Gastroesophageal sphincter (tissue), 4 donors: ENCODE measurements around the gene MOV10L1. TPM values are rescaled to one million over a fixed set of nuclear protein-coding genes. Genes with fewer than 3 reads are reported as not detected.

Experiments
- ATAC-seq: fragments of 150-250 bp; one replicate; pipeline ENCODE4 v1.9.1; 2016; ENCODE audit warnings: mild to moderate bottlenecking, moderate library complexity
- H3K27ac ChIP-seq, 4 donors: fragments of 200-600 bp; sonication (generic) in 3 of 4; 1 replicate in 3 of 4; 2 replicates in 1 of 4; pipeline ENCODE4 v1.5.1; 2016 to 2019
- H3K27me3 ChIP-seq: fragments of 200-600 bp; sonication (generic); one replicate; pipeline ENCODE4 v1.5.1; 2019
- H3K36me3 ChIP-seq, 2 donors: fragments of 200-600 bp; sonication (generic); one replicate each; pipeline ENCODE4 v1.5.1; 2019; ENCODE audit warnings: control low read depth in 1 of 2
- H3K4me1 ChIP-seq, 3 donors: fragments of 200-600 bp; sonication (generic); 1 replicate in 2 of 3; 2 replicates in 1 of 3; pipeline ENCODE4 v1.5.1; 2016 to 2019; ENCODE audit warnings: control low read depth in 2 of 3
- H3K4me3 ChIP-seq, 2 donors: fragments of 200-600 bp; sonication (generic); one replicate each; pipeline ENCODE4 v1.5.1; 2019; ENCODE audit warnings: mild to moderate bottlenecking in 1 of 2, moderate library complexity in 1 of 2
- H3K9me3 ChIP-seq, 3 donors: fragments of 200-600 bp; sonication (generic); one replicate each; pipeline ENCODE4 v1.5.1; 2017 to 2019; ENCODE audit warnings: control low read depth in 2 of 3
- EP300 ChIP-seq: sonication (generic); formaldehyde crosslinking; IDR thresholded peaks from one replicate; pipeline ENCODE4 v1.6.1; 2017; ENCODE audit warnings: antibody characterized with exemption, mild to moderate bottlenecking
- POLR2A ChIP-seq, 2 donors: fragments of 450-650 bp; IDR thresholded peaks; one replicate each; pipeline ENCODE4 v1.6.1; 2017; ENCODE audit warnings: antibody characterized with exemption in 2 of 2, mild to moderate bottlenecking in 2 of 2, moderate library complexity in 1 of 2
- POLR2AphosphoS5 ChIP-seq: sonication (generic); formaldehyde crosslinking; IDR thresholded peaks from one replicate; pipeline ENCODE4 v1.6.1; 2017; ENCODE audit warnings: antibody characterized with exemption
- WGBS, 2 donors: methylation state at CpG; one replicate each; pipeline ENCODE4 v1.1.5; 2018; ENCODE audit warnings: low coverage in 1 of 2; 5-methylcytosine and 5-hydroxymethylcytosine counted together
- total RNA-seq, 4 donors: library from RNA; depleted of rRNA; stranded (reverse); fragments of >200 nt; gene quantifications; one replicate each; pipeline ENCODE4 v1.1.0, GENCODE V29; 2016
- TF ChIP-seq, protein P1 (sequence below), 4 experiments: fragments of 200-600 bp in 2 of 4; fragments of 450-650 bp in 2 of 4; sonication (generic) in 1 of 4; IDR thresholded peaks; one replicate each; pipeline ENCODE4 v1.5.1; 2017 to 2019; ENCODE audit warnings: antibody characterized with exemption in 4 of 4, mild to moderate bottlenecking in 2 of 4, moderate library complexity in 2 of 4

The MOV10L1 gene
- total RNA-seq = under 1 TPM in 1 of 4 donors, not detected in 3; 0.78 TPM

DNA sequence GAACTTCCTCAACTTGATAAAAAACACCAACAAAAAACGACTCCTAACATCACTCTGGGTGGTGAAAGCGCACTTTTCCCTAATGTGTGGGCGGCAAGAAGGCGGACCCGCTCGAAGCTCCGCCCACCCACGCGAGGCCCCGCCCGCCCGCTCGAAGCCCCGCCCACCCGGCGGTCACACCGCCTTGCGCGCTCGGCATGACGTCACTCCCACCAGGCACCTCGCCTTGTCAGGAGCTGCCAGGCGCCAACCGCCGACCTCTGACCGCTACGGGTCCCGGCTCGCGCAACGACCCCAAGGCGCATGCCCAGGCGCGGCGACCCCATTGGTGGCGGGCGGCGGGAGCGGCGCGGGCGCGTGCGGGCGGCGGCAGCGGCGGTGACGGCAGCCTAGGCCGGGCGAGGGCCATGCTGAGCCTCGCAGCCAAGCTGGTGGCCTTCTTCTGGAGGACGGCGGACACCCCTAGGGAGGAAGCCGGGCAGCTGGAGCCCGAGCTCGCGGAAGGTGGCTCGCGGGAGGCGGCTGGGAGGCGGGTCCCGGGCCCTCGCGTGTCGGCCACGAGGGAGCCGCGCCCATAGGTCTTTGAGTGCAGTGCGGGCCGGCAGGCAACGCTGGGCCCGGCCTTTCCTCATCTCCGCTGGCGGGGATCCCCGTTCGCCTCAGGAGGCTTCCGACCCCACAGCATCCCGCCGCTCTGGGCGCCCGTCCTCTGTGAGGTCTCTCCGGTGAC, at the start of gene MOV10L1:
Gene MOV10L1, plus strand, starts transcription at position 325 of the 730 bp plus-strand sequence. Its CDS starts 83 bp downstream, at position 408.
- Histone ChIP-seq H3K27ac (no peak within 1 kb of the TSS), H3K4me1 (no peaks in the 10 kb centered on the region), H3K4me3 (no peak within 1 kb of the TSS), H3K9me3 (peaks cover 0 to 17% (median 0%) of the 10 kb centered on the region in 3 donors), H3K36me3 (no peaks in the 10 kb centered on the region), H3K27me3 (peaks cover 55% of the 10 kb centered on the region)
- 42 to 44% methylated on average over 3 to 27 of the region's 83 CpGs for WGBS, 2 donors
- ATAC-seq = no peak
- TF ChIP-seq EP300 = no peak
- TF ChIP-seq POLR2AphosphoS5 = no peak
- TF ChIP-seq, protein P1, sequence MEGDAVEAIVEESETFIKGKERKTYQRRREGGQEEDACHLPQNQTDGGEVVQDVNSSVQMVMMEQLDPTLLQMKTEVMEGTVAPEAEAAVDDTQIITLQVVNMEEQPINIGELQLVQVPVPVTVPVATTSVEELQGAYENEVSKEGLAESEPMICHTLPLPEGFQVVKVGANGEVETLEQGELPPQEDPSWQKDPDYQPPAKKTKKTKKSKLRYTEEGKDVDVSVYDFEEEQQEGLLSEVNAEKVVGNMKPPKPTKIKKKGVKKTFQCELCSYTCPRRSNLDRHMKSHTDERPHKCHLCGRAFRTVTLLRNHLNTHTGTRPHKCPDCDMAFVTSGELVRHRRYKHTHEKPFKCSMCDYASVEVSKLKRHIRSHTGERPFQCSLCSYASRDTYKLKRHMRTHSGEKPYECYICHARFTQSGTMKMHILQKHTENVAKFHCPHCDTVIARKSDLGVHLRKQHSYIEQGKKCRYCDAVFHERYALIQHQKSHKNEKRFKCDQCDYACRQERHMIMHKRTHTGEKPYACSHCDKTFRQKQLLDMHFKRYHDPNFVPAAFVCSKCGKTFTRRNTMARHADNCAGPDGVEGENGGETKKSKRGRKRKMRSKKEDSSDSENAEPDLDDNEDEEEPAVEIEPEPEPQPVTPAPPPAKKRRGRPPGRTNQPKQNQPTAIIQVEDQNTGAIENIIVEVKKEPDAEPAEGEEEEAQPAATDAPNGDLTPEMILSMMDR (IDR thresholded peaks at IDR 0.05) = no peak
- TF ChIP-seq POLR2A (IDR thresholded peaks at IDR 0.05) = no peak

DNA sequence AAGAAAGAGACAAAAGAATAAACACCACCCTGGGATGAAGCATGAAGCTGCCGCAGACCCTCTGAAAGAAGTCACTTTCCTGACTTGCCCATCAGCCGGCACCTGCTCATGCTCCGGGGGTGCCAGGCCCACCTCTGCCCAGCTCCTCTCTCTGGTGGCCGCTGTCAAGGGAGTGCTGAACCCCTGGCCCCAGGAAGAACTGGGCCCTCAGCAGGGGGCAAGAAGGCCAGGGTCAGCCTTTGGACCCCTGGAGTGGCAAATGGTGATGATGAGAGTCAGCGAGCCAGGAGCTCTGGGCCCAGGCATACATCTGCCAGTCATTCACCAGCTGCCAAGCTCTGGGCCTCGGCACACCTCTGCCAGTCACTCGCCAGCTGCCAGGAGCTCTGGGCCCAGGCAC, 49.1 kb upstream of the MOV10L1 start:
- peaks cover 69% of the 10 kb centered on the region for H3K27me3 ChIP-seq
- no peak overlapping the region for H3K4me3 ChIP-seq
- no peaks in the 10 kb centered on the region for H3K4me1 ChIP-seq
- TF ChIP-seq POLR2A (IDR thresholded peaks at IDR 0.05) (no peak), EP300 (no peak), POLR2AphosphoS5 (no peak)
- TF ChIP-seq, protein P1 (IDR thresholded peaks at IDR 0.05) = no peak
- H3K36me3 ChIP-seq = no peaks in the 10 kb centered on the region
- no peak for ATAC-seq
- H3K9me3 ChIP-seq = peaks cover 0 to 22% (median 0%) of the 10 kb centered on the region in 3 donors
- WGBS, 2 donors = 80 to 100% methylated on average over 1 to 2 of the region's 7 CpGs
- no peak overlapping the region for H3K27ac ChIP-seq

DNA sequence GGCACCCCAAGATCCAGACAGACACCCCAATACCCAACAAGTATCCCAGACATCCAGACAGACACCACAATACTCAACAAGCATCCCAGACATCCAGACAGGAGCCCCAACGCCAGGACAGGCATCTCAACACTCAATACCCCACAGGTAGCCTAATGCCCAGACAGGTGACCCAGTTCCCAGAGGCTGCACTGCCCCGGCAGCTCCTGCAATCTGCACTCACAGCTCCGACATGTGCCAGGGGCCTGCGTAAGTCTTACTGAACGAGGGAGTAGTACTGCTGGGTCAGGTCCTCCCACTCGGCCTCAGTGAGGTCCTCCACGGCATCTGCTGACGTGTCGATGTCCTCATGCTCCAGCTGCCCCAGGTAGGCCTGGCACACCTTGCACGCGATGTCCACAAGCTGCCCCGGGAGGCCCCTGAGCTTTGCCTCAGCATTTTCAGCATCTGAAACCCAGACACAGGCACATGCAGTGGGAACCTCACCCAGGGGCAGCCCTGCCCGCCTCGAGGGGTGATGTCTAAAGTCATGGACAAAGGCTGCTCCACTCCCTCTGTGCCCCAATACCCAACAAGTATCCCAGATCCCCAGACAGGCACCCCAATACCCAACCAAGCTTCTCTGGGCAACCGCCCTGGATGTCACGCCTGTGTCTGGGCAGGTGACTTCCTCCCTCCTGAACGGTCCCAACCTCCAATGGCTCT, 48.3 kb upstream of the MOV10L1 start:
- peaks cover 0 to 22% (median 0%) of the 10 kb centered on the region in 3 donors for H3K9me3 ChIP-seq
- H3K27me3 ChIP-seq = peaks cover 71% of the 10 kb centered on the region
- ATAC-seq = no peak
- TF ChIP-seq, protein P1 (IDR thresholded peaks at IDR 0.05) = no peak
- no peak for TF ChIP-seq POLR2AphosphoS5
- no peak for TF ChIP-seq EP300
- no peak for TF ChIP-seq POLR2A (IDR thresholded peaks at IDR 0.05)
- no peaks in the 10 kb centered on the region for H3K36me3 ChIP-seq
- H3K27ac ChIP-seq = no peak overlapping the region
- no peak overlapping the region for H3K4me3 ChIP-seq
- 86% methylated on average over 1 of the region's 17 CpGs; no CpG with 5 or more reads in 1 of the 2 donors for WGBS, 2 donors
- no peaks in the 10 kb centered on the region for H3K4me1 ChIP-seq

DNA sequence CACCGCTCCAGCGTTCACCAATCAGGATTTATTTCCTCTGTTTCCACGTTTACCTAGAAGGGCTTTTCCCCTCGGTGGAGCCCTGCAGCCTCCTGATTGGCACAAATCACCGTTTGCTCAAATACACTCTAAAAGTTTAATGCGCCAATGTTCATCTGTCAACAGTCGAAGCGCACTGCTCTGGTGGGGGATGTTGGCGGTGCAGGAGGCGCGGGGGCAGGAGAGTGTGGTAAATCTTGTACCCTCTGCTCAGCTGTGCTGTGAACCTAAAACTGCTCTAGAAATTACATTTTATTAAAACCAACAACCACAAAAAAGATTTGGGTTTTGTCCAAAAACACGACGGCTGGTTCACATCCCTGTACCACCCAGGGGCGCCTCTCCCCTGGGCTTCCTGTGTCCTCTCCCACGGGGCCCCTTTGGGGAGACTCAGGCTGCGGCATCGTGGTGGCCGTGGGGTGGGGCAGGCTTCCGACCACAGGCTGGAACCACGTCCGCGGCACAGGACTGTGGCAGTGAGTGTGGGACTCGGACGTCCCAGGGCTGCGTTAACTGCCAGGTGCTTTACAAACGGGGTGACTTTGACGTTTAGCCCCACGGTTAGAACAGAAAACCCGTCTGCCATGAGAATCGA, 45.2 kb upstream of the MOV10L1 start:
- Histone ChIP-seq H3K27ac (no peak overlapping the region), H3K27me3 (peaks cover 82% of the 10 kb centered on the region), H3K4me1 (no peaks in the 10 kb centered on the region), H3K9me3 (peaks cover 0 to 8% (median 0%) of the 10 kb centered on the region in 3 donors), H3K36me3 (no peaks in the 10 kb centered on the region), H3K4me3 (no peak overlapping the region)
- no peak for ATAC-seq
- no peak for TF ChIP-seq POLR2AphosphoS5
- TF ChIP-seq, protein P1 (IDR thresholded peaks at IDR 0.05) = no peak
- TF ChIP-seq EP300 = no peak
- no peak for TF ChIP-seq POLR2A (IDR thresholded peaks at IDR 0.05)
- 48 to 80% methylated on average over 10 to 11 of the region's 30 CpGs for WGBS, 2 donors
